HepG2 (cell line): ENCODE measurements around the gene TAF8. TPM values are rescaled to one million over a fixed set of nuclear protein-coding genes. Genes with fewer than 3 reads are reported as not detected.
A peak's percentile ranks its signal among the peaks of the same experiment; 100 is the strongest.

Experiments
- GMEB1 ChIP-seq: sonication (generic); formaldehyde crosslinking; IDR thresholded peaks from 2 replicates; pipeline ENCODE4 v1.5.1; 2020; ENCODE audit warnings: missing genetic modification reagents, mild to moderate bottlenecking, borderline replicate concordance
- ISX ChIP-seq: sonication (generic); formaldehyde crosslinking; conservative IDR thresholded peaks from 2 replicates; pipeline ENCODE4 v1.5.0; 2020; ENCODE audit warnings: missing genetic modification reagents
- KDM5A ChIP-seq: fragments of 200-600 bp; sonication (generic); IDR thresholded peaks from 2 replicates; pipeline ENCODE4 v1.7.0; 2018; ENCODE audit warnings: antibody characterized with exemption, mild to moderate bottlenecking, low read length, borderline replicate concordance
- NFE2L1 ChIP-seq: sonication (generic); formaldehyde crosslinking; IDR thresholded peaks from 2 replicates; pipeline ENCODE4 v1.4.0; 2020; ENCODE audit warnings: missing genetic modification reagents, mild to moderate bottlenecking, borderline replicate concordance
- PCBP2 ChIP-seq: fragments of 200-400 bp; formaldehyde crosslinking; optimal IDR thresholded peaks from 2 replicates; pipeline ENCODE3; 2018; ENCODE audit warnings: low read length, low read depth; ENCODE audit not compliant: poor library complexity, severe bottlenecking
- ZNF3 ChIP-seq: IDR thresholded peaks from 2 replicates; pipeline ENCODE4 v1.7.0; 2017; ENCODE audit warnings: inconsistent platforms
- ZNF574 ChIP-seq: sonication (generic); formaldehyde crosslinking; IDR thresholded peaks from 2 replicates; pipeline ENCODE4 v1.4.0; 2020; ENCODE audit warnings: missing genetic modification reagents
- ZNF747 ChIP-seq: sonication (generic); formaldehyde crosslinking; IDR thresholded peaks from 2 replicates; pipeline ENCODE4 v1.8.1; 2023; ENCODE audit warnings: missing genetic modification reagents, mild to moderate bottlenecking, borderline replicate concordance
- ZNF768 ChIP-seq: sonication (generic); formaldehyde crosslinking; IDR thresholded peaks from 2 replicates; pipeline ENCODE4 v1.4.0; 2020; ENCODE audit warnings: missing genetic modification reagents
- ZNF788 ChIP-seq: sonication (generic); formaldehyde crosslinking; IDR thresholded peaks from 2 replicates; pipeline ENCODE4 v1.5.0; 2020; ENCODE audit warnings: mild to moderate bottlenecking, missing genetic modification reagents, borderline replicate concordance
- ZNF816 ChIP-seq: sonication (generic); formaldehyde crosslinking; IDR thresholded peaks from 2 replicates; pipeline ENCODE4 v1.8.0; 2022; ENCODE audit warnings: missing genetic modification reagents, mild to moderate bottlenecking, borderline replicate concordance
- polyA plus RNA-seq, 8 experiments: library from polyadenylated mRNA; depleted of rRNA in 3 of 8; stranded (reverse) in 7 of 8; unstranded in 1 of 8; fragments of >200 nt; fragmentation: Illumina TruSeq in 4 of 8; extraction: Trizol in 4 of 8; gene quantifications; 2 replicates each; pipeline versions ENCODE4 v1.2.1 to v1.2.3, GENCODE V29; 2011 to 2016; ENCODE audit warnings: low read depth in 4 of 8, missing spikeins in 1 of 8, mixed read lengths in 1 of 8; ENCODE audit not compliant: insufficient read depth in 1 of 8
- total RNA-seq, 5 experiments: library from RNA; depleted of rRNA; stranded (reverse); fragments of >200 nt; fragmentation: Illumina TruSeq; extraction: Trizol; gene quantifications; 2 replicates each; pipeline ENCODE4 v1.2.3, GENCODE V29; 2016; ENCODE audit warnings: low read depth in 1 of 5
- TF ChIP-seq, protein P1 (sequence below): sonication (generic); formaldehyde crosslinking; IDR thresholded peaks from 2 replicates; pipeline ENCODE4 v1.8.0; 2022; ENCODE audit warnings: mild to moderate bottlenecking, missing genetic modification reagents, moderate library complexity
- TF ChIP-seq, protein P2 (sequence below): sonication (generic); formaldehyde crosslinking; IDR thresholded peaks from 2 replicates; pipeline ENCODE4 v1.5.0; 2020; ENCODE audit warnings: mild to moderate bottlenecking, missing genetic modification reagents, moderate library complexity
- TF ChIP-seq, protein P3 (sequence below): sonication (generic); formaldehyde crosslinking; IDR thresholded peaks from 2 replicates; pipeline ENCODE4 v1.8.0; 2022; ENCODE audit warnings: mild to moderate bottlenecking, missing genetic modification reagents, borderline replicate concordance
- TF ChIP-seq, protein P4 (sequence below): sonication (generic); IDR thresholded peaks from 2 replicates; pipeline ENCODE4 v1.6.1; 2016; ENCODE audit warnings: low read depth, borderline replicate concordance

Gene TAF8
- total and polyA plus RNA-seq, 2 of the 13 experiments (the other 11 are each of a cell fraction or from before 2014, with no cell fraction given): 25.2 to 25.8 TPM

- TF ChIP-seq ZNF816 (CRISPR knock-in tag) (no peak), ZNF574 (CRISPR knock-in tag) (peak; percentile 51; the same call in 1 of the 2 replicates), ISX (CRISPR knock-in tag) (no peak), GMEB1 (CRISPR knock-in tag) (no peak), ZNF768 (CRISPR knock-in tag) (peak; percentile 44; the same call in 1 of the 2 replicates), KDM5A (no peak), ZNF3 (CRISPR knock-in tag) (no peak), NFE2L1 (no peak), ZNF747 (CRISPR knock-in tag) (0 out of 2 replicates have a peak, but pooled peaks have one; percentile 34), PCBP2 (no peak), ZNF788 (CRISPR knock-in tag) (0 out of 2 replicates have a peak, but pooled peaks have one; percentile 39)
- TF ChIP-seq, protein P1, sequence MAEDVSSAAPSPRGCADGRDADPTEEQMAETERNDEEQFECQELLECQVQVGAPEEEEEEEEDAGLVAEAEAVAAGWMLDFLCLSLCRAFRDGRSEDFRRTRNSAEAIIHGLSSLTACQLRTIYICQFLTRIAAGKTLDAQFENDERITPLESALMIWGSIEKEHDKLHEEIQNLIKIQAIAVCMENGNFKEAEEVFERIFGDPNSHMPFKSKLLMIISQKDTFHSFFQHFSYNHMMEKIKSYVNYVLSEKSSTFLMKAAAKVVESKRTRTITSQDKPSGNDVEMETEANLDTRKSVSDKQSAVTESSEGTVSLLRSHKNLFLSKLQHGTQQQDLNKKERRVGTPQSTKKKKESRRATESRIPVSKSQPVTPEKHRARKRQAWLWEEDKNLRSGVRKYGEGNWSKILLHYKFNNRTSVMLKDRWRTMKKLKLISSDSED (CRISPR knock-in tag): no peak
- TF ChIP-seq, protein P2, sequence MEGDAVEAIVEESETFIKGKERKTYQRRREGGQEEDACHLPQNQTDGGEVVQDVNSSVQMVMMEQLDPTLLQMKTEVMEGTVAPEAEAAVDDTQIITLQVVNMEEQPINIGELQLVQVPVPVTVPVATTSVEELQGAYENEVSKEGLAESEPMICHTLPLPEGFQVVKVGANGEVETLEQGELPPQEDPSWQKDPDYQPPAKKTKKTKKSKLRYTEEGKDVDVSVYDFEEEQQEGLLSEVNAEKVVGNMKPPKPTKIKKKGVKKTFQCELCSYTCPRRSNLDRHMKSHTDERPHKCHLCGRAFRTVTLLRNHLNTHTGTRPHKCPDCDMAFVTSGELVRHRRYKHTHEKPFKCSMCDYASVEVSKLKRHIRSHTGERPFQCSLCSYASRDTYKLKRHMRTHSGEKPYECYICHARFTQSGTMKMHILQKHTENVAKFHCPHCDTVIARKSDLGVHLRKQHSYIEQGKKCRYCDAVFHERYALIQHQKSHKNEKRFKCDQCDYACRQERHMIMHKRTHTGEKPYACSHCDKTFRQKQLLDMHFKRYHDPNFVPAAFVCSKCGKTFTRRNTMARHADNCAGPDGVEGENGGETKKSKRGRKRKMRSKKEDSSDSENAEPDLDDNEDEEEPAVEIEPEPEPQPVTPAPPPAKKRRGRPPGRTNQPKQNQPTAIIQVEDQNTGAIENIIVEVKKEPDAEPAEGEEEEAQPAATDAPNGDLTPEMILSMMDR: peak; percentile 50
- TF ChIP-seq, protein P3, sequence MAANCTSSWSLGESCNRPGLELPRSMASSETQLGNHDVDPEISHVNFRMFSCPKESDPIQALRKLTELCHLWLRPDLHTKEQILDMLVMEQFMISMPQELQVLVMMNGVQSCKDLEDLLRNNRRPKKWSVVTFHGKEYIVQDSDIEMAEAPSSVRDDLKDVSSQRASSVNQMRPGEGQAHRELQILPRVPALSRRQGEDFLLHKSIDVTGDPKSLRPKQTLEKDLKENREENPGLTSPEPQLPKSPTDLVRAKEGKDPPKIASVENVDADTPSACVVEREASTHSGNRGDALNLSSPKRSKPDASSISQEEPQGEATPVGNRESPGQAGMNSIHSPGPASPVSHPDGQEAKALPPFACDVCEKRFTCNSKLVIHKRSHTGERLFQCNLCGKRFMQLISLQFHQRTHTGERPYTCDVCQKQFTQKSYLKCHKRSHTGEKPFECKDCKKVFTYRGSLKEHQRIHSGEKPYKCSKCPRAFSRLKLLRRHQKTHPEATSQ (CRISPR knock-in tag): no peak
- TF ChIP-seq, protein P4, sequence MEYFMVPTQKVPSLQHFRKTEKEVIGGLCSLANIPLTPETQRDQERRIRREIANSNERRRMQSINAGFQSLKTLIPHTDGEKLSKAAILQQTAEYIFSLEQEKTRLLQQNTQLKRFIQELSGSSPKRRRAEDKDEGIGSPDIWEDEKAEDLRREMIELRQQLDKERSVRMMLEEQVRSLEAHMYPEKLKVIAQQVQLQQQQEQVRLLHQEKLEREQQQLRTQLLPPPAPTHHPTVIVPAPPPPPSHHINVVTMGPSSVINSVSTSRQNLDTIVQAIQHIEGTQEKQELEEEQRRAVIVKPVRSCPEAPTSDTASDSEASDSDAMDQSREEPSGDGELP: peak; percentile 21; the same call in 1 of the 2 replicates
- TF ChIP-seq, all 625 proteins: peak for 12
Observed at GRCh38 chr6:42093582-42094329, 43.4 kb downstream of the TAF8 start (continued).
